Measurements from ENCODE around the gene UBA3. TPM values are rescaled to one million over a fixed set of nuclear protein-coding genes. Genes with fewer than 3 reads are reported as not detected.

Gene UBA3
- total RNA-seq, 1 experiment from 2014 or later = 67.2 TPM

- Histone ChIP-seq H3K9ac (ENCODE audit: extremely low read depth, insufficient read length, low read length) (no peak overlapping the region), H3K23ac (ENCODE audit: insufficient read length, low read depth, low read length) (no peak overlapping the region), H4K20me1 (ENCODE audit: control insufficient read depth, insufficient read depth, insufficient read length) (no peaks in the 10 kb centered on the region), H2AFZ (ENCODE audit: low read length) (no peak overlapping the region), H3K27me3 (ENCODE audit: insufficient read depth, low read length) (no peaks in the 10 kb centered on the region), H3K27ac (ENCODE audit: insufficient read length, low read depth, low read length) (no peak overlapping the region), H4K8ac (replicated peaks; ENCODE audit: insufficient read length, low read depth, low read length) (no peak overlapping the region), H2BK20ac (ENCODE audit: low read depth, low read length, poor library complexity, severe bottlenecking) (no peak overlapping the region), H3K56ac (ENCODE audit: insufficient read length, low read depth, low read length) (no peak overlapping the region), H3K9me3 (ENCODE audit: control insufficient read depth, low read depth, low read length) (no peaks in the 10 kb centered on the region), H4K5ac (ENCODE audit: insufficient read length, low read depth, low read length) (no peak overlapping the region), H2BK120ac (ENCODE audit: low read depth, low read length, poor library complexity, severe bottlenecking) (no peak overlapping the region), H3K4me2 (ENCODE audit: insufficient read depth, insufficient read length, low read length) (no peak overlapping the region), H4K91ac (ENCODE audit: insufficient read length, low read depth, low read length) (no peak overlapping the region), H3K79me2 (ENCODE audit: insufficient read depth, low read length) (no peaks in the 10 kb centered on the region), H3K4me1 (ENCODE audit: insufficient read depth, low read length) (peaks cover under 1% of the 10 kb centered on the region; the same call in 1 of the 2 replicates), H3K4ac (ENCODE audit: low read depth, low read length) (no peak overlapping the region), H3K23me2 (ENCODE audit: insufficient read length, low read depth, low read length, poor library complexity, severe bottlenecking) (no peaks in the 10 kb centered on the region), H2BK12ac (ENCODE audit: insufficient read length, low read depth, low read length) (no peak overlapping the region), H3K14ac (ENCODE audit: insufficient read depth, low read length) (no peak overlapping the region), H2BK5ac (ENCODE audit: insufficient read length, low read length) (no peak overlapping the region), H3K18ac (ENCODE audit: insufficient read length, low read depth, low read length) (no peak overlapping the region), H2BK15ac (ENCODE audit: low read depth, low read length) (no peak overlapping the region), H2AK5ac (ENCODE audit: insufficient read length, low read length) (no peak overlapping the region), H3T11ph (ENCODE audit: low read length) (no peak overlapping the region), H3K79me1 (ENCODE audit: insufficient read depth, low read depth, low read length, poor library complexity, severe bottlenecking) (no peaks in the 10 kb centered on the region)
- Mint-ChIP-seq H3K9me3 (no peaks in the 10 kb centered on the region), H3K27me3 (ENCODE audit: low read depth) (no peaks in the 10 kb centered on the region), H3K4me1 (peaks cover 1 to 7% of the 10 kb centered on the region in 2 experiments), H3K4me3 (no peak overlapping the region), H3K27ac (no peak overlapping the region), H3K36me3 (ENCODE audit: insufficient read depth in 1 of 3, low read depth in 3 of 3) (no peaks in the 10 kb centered on the region)
- TF ChIP-seq CTCF (conservative IDR thresholded peaks at IDR 0.05) = no peak
- WGBS (ENCODE audit: extremely low coverage, insufficient read length, low lambda C conversion rate) = no CpG with 5 or more reads among the region's 4 CpGs
- no peak for DNase-seq
Observed at GRCh38 chr3:69116162-69116561, 36.0 kb upstream of the UBA3 start.
